LNCAP (cell line): ENCODE data around the gene NCKAP5.

Experiments
- TF ChIP-seq, protein P1 (sequence below): fragments of 450-650 bp; IDR thresholded peaks from 2 replicates; pipeline ENCODE4 v1.5.1; 2017; ENCODE audit warnings: mild to moderate bottlenecking

The NCKAP5 gene

DNA sequence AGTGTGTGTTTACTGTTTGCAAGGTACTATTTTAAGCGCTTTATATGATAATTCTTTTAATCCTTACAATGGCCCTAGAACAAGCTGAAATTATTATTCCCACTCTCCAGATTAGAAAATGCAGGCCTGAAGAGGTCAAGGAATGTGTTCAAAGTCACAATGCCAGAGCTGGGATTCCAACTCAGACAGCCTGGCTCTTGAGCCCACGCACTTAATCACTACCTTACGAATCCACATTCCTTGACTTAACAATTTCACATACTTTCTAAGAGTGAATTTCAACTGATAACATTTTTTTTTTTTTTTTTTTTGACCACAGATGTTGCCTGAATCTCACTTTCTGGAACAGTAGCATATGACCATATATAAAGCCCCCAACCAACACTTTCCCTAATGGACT, 400.3 kb downstream of the NCKAP5 start:
- TF ChIP-seq, protein P1, sequence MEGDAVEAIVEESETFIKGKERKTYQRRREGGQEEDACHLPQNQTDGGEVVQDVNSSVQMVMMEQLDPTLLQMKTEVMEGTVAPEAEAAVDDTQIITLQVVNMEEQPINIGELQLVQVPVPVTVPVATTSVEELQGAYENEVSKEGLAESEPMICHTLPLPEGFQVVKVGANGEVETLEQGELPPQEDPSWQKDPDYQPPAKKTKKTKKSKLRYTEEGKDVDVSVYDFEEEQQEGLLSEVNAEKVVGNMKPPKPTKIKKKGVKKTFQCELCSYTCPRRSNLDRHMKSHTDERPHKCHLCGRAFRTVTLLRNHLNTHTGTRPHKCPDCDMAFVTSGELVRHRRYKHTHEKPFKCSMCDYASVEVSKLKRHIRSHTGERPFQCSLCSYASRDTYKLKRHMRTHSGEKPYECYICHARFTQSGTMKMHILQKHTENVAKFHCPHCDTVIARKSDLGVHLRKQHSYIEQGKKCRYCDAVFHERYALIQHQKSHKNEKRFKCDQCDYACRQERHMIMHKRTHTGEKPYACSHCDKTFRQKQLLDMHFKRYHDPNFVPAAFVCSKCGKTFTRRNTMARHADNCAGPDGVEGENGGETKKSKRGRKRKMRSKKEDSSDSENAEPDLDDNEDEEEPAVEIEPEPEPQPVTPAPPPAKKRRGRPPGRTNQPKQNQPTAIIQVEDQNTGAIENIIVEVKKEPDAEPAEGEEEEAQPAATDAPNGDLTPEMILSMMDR, result no peak

DNA sequence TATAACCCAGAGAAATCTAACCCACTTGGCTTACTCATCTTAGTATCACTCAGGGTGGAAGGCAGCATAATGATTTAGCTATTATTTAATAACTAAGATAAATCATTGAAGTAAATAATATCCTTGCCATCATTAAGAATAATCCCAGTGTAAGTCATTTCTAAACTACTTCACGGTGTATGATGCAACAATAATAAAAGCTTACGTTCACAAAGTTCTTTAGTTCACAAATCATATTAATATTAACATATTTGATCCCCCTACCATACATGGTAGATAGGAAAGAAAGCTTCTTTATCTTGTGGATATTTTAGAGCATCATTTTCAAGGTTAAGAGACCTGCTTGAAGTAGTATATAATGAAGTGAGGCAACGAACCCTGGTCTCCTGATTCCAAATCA, 401.0 kb downstream of the NCKAP5 start:
- TF ChIP-seq, protein P1, result no peak

DNA sequence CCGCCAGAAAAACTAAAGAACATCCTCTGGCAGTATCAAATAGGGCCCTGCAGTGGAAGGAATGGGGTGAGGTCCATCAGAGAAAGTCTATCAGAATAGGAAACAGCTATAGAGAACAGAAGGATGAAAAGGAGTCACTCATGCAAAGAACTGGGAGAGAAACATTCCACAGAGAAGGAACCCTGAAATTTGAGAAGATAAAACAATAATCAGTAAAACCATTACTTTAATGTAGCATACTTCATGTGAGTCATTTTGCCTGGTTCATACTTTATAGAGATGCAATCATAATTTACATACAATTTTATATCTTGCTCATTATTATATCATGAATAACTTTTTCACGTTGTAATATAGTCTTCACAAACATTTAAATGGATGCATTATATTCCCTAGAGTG, 402.2 kb downstream of the NCKAP5 start:
- TF ChIP-seq, protein P1, result no peak

DNA sequence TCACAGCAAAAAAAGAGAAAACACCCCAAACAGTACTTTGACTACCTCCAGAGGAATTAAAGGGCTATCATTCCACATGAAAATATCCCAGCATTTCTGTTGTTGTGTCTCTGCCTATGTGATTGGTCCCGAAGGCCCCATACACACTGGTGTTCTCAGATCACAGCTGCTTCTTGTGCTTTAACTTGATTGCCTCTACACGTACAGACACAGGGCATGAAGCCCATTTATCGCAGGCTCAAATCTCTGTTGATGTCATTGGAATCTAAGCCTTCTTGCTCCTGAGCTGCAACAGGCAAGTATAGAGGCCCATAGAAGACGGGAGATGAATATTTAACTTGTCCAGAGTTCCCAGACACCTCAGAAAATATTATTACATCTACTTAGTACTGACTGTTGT, 405.2 kb downstream of the NCKAP5 start:
- TF ChIP-seq, protein P1, result no peak

DNA sequence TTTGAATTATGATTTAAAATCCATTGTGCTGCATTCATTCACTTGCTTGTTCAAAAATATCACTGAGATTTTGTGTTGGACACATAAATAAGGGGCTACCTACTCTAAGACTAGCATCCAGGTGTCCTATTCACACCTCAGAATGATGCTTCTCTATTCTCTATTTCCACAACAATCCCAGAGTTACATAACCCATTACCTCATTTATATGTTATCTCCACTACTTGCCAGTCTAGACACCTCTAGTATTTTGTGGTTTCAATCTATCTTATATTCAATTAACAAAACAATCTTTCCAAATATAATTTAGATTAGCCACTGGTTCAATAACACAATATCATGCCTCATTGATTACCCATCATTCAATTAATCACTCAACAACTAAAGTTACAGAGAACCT, 409.8 kb downstream of the NCKAP5 start:
- TF ChIP-seq, protein P1, result no peak

DNA sequence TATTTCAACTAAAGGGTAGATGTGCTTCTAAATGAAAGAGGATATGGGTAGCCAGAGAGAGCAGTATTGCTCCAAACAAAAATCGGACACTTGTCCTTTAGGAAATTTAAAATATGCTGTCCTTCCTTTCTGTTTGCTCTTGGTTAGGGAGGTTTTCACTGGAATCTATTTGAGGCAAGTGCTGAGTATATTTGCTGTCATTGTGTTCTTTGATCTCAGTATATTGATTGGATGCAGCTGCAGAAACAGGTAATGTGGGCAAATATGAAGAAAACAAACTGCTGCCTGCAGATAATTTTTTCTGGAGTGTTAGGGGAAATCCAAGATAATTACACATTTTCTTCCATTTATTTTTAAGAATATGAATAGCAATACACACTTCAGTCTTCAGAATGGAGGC, 410.2 kb downstream of the NCKAP5 start:
- TF ChIP-seq, protein P1, result no peak

DNA sequence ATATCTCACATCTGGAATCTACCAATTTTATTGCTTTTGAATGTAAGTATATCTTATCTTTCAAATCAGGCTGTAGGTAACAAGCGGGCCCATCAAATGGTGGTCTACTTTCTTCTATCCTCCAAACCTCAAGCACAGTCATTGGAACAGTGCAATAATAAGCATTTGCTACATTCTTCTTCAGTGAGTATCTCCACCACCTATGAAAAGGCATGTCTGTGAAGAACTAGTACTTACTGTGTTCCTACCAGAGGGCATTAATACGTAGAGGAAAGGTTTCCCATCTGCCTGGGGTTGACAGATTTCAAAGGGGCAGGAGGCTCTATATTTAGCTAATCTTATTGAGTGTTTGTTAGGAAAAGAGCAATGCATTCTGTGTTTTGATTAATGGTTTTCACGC, 411.1 kb downstream of the NCKAP5 start:
- TF ChIP-seq, protein P1, result no peak

DNA sequence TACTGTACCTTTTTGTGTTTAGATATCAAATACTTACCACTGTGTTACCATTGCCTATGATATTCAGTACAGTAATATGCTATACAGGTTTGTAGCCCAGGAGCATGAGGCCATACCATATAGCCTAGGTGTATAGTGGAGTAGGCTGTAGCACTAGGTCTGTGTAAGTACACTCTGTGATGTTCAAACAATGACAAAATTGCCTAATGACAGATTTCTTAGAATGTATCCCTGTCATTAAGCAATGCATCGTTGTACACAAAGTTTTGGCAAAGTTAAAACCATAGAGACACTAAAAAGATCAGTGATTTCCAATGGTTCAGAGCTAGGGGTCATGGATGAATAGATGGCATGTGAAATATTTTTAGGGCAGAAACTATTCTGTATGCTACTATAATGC, 415.5 kb downstream of the NCKAP5 start:
- TF ChIP-seq, protein P1, result no peak
